Measurements from ENCODE around the gene ELMOD1.
"Not testable (repeated sequence)": the region's sequence is repeated elsewhere in the genome, so short reads cannot be mapped to it uniquely, and the experiment has no call there.

Gene ELMOD1

GRCh38 chr11:107562647-107563208, 28.2 kb upstream of the ELMOD1 start:
- no peak overlapping the region for H3K27ac ChIP-seq (replicated peaks)
- no peak for DNase-seq (ENCODE audit: low read depth in 1 of 2, low spot score in 1 of 2)
- TF ChIP-seq, protein P1, sequence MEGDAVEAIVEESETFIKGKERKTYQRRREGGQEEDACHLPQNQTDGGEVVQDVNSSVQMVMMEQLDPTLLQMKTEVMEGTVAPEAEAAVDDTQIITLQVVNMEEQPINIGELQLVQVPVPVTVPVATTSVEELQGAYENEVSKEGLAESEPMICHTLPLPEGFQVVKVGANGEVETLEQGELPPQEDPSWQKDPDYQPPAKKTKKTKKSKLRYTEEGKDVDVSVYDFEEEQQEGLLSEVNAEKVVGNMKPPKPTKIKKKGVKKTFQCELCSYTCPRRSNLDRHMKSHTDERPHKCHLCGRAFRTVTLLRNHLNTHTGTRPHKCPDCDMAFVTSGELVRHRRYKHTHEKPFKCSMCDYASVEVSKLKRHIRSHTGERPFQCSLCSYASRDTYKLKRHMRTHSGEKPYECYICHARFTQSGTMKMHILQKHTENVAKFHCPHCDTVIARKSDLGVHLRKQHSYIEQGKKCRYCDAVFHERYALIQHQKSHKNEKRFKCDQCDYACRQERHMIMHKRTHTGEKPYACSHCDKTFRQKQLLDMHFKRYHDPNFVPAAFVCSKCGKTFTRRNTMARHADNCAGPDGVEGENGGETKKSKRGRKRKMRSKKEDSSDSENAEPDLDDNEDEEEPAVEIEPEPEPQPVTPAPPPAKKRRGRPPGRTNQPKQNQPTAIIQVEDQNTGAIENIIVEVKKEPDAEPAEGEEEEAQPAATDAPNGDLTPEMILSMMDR (IDR thresholded peaks at IDR 0.05; ENCODE audit: insufficient read depth, low read length), result no peak
- no peak for TF ChIP-seq GABPA (IDR thresholded peaks at IDR 0.05; ENCODE audit: low read depth)
- no peak for TF ChIP-seq POLR2AphosphoS5 (IDR thresholded peaks at IDR 0.05; ENCODE audit: low read depth)
- TF ChIP-seq REST (IDR thresholded peaks at IDR 0.05; ENCODE audit: insufficient replicate concordance, low read depth), result no peak
- no peak for TF ChIP-seq SPI1 (IDR thresholded peaks at IDR 0.05; ENCODE audit: borderline replicate concordance, low read depth)
- no peak overlapping the region for H3K4me3 ChIP-seq (replicated peaks; ENCODE audit: insufficient read depth, low read length)
- no peaks in the 10 kb centered on the region for H3K27me3 ChIP-seq (ENCODE audit: insufficient read depth, poor library complexity, severe bottlenecking)

DNA sequence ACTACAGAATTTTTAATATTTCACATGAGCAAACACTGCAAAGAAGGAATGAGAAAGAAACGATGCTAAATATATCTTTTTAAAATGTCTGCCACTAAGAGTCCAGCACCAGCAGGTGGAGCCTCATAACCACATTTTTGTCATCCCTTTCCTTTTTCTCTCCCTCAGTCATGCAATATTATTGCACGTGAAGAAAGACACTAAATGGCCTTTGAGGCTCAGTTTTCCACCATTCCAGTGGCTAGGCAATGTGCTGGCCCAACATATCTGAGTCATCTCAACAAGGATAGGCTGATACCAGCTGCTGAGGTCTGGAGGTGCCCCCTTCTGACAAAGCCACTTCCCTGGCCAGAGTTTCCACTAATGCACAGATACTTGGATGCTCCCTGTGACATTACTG, 27.2 kb upstream of the ELMOD1 start:
- Histone ChIP-seq H3K27ac (replicated peaks) (no peak overlapping the region), H3K27me3 (ENCODE audit: insufficient read depth, poor library complexity, severe bottlenecking) (no peaks in the 10 kb centered on the region), H3K4me3 (replicated peaks; ENCODE audit: insufficient read depth, low read length) (no peak overlapping the region)
- peak; percentile 46 to 47 for DNase-seq (ENCODE audit: low read depth in 1 of 2, low spot score in 1 of 2)
- TF ChIP-seq, protein P1 (IDR thresholded peaks at IDR 0.05; ENCODE audit: insufficient read depth, low read length), result peak; percentile 24
- no peak for TF ChIP-seq REST (IDR thresholded peaks at IDR 0.05; ENCODE audit: insufficient replicate concordance, low read depth)

GRCh38 chr11:107564877-107565218, 26.1 kb upstream of the ELMOD1 start:
- DNase-seq (ENCODE audit: low read depth in 1 of 2, low spot score in 1 of 2), result no peak
- Histone ChIP-seq H3K27me3 (ENCODE audit: insufficient read depth, poor library complexity, severe bottlenecking) (no peaks in the 10 kb centered on the region), H3K4me3 (replicated peaks; ENCODE audit: insufficient read depth, low read length) (peak overlapping the region; percentile 55), H3K27ac (replicated peaks) (peak overlapping the region; percentile 84)
- TF ChIP-seq POLR2AphosphoS5 (IDR thresholded peaks at IDR 0.05; ENCODE audit: low read depth), result no peak

DNA sequence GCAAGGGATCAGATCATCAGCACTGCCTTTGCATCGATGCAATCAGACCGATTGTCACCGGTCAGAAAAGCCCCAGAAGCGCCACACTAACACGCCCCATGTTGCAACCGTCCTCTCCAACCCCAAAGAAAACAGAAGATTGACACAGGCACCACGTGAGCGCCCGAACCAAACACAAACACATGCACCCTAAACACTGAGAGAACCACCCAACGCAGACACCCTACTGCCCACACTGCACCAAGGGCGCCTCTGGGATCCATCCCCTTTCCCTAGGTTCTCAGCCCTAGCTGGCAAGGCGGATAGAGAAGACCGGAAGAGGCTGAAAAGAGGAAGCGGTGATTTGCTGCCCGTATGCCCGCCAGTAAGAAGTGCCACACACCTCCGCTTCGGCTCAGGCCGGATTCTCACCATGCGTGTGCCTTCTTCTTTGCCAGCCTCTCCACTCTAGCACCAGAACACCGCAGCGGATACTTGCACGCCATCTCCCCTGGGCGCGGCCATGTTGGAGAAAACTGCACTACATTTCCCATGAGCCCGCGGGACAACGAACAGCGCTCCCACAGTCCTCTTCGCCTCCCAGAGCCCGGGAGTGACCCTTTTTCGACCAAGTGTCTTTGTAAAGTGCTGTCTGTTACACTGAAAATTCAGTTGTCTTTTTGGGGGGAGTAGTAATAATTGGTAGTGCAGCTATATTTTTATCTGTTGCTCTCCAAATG, 25.6 kb upstream of the ELMOD1 start, which contains the start of gene ALKBH8:
Gene ALKBH8 (minus strand): TSS at position 517 of the 719 bp plus-strand sequence. CDS start 4,842 bp downstream, outside the sequence.
- no peaks in the 10 kb centered on the region for H3K27me3 ChIP-seq (ENCODE audit: insufficient read depth, poor library complexity, severe bottlenecking)
- peak within 1 kb of the TSS; percentile 55 for H3K4me3 ChIP-seq (replicated peaks; ENCODE audit: insufficient read depth, low read length)
- TF ChIP-seq SPI1 (IDR thresholded peaks at IDR 0.05; ENCODE audit: borderline replicate concordance, low read depth), result peak; percentile 94
- TF ChIP-seq REST (IDR thresholded peaks at IDR 0.05; ENCODE audit: insufficient replicate concordance, low read depth), result no peak
- TF ChIP-seq GABPA (IDR thresholded peaks at IDR 0.05; ENCODE audit: low read depth), result peak; percentile 54; the same call in 1 of the 2 replicates
- H3K27ac ChIP-seq (replicated peaks), result peak within 1 kb of the TSS; percentile 84
- DNase-seq (ENCODE audit: low read depth in 1 of 2, low spot score in 1 of 2), result peak; percentile 61 to 83

GRCh38 chr11:107565955-107566501, 24.9 kb upstream of the ELMOD1 start:
- DNase-seq (ENCODE audit: low read depth in 1 of 2, low spot score in 1 of 2); H3K27me3 ChIP-seq (ENCODE audit: insufficient read depth, poor library complexity, severe bottlenecking): not testable (repeated sequence)
- Histone ChIP-seq H3K4me3 (replicated peaks; ENCODE audit: insufficient read depth, low read length) (peak overlapping the region; percentile 55), H3K27ac (replicated peaks) (peak overlapping the region; percentile 84)
